Esophagus squamous epithelium (tissue), 5 donors: ENCODE data around the gene CPED1. TPM values are rescaled to one million over a fixed set of nuclear protein-coding genes. Genes with fewer than 3 reads are reported as not detected.
A peak's percentile ranks its signal among the peaks of the same experiment; 100 is the strongest.

Source experiments
- DNase-seq: peaks from one replicate; lab custom pipeline; 2025; lab: John Stamatoyannopoulos, UW
- H3K27ac ChIP-seq, 4 donors: fragments of 200-600 bp; sonication (generic); one replicate each; pipeline ENCODE4 v1.5.1; 2016 to 2019; ENCODE audit warnings: mild to moderate bottlenecking in 1 of 4
- H3K27me3 ChIP-seq, 4 donors: fragments of 200-600 bp; sonication (generic); 1 replicate in 3 of 4; 2 replicates in 1 of 4; pipeline versions ENCODE4 v1.5.1 to v1.6.0; 2017 to 2021; ENCODE audit warnings: antibody characterized with exemption in 1 of 4
- H3K36me3 ChIP-seq, 3 donors: fragments of 200-600 bp; sonication (generic); one replicate each; pipeline ENCODE4 v1.5.1; 2016 to 2019
- H3K4me1 ChIP-seq, 3 donors: fragments of 200-600 bp; sonication (generic); one replicate each; pipeline ENCODE4 v1.5.1; 2017 to 2019
- H3K4me3 ChIP-seq, 4 donors: fragments of 200-600 bp; sonication (generic); 1 replicate in 3 of 4; 2 replicates in 1 of 4; pipeline ENCODE4 v1.5.1; 2016 to 2019; ENCODE audit warnings: mild to moderate bottlenecking in 2 of 4, moderate library complexity in 1 of 4
- H3K9me3 ChIP-seq, 3 donors: fragments of 200-600 bp; sonication (generic); one replicate each; pipeline ENCODE4 v1.5.1; 2016 to 2019
- POLR2A ChIP-seq, 4 donors: fragments of 450-650 bp; IDR thresholded peaks; one replicate each; pipeline ENCODE4 v1.6.1; 2017; ENCODE audit warnings: antibody characterized with exemption in 4 of 4, mild to moderate bottlenecking in 4 of 4, moderate library complexity in 3 of 4
- WGBS, 2 donors: methylation state at CpG; one replicate each; pipeline ENCODE4 v1.1.5; 2018; 5-methylcytosine and 5-hydroxymethylcytosine counted together
- intact Hi-C: fragments of 100-400 bp; cut with DNase I; formaldehyde crosslinking; loops from one replicate; pipeline ENCODE4 v1.15.0; 2022
- total RNA-seq, 4 donors: library from RNA; depleted of rRNA; stranded (reverse); fragments of >200 nt; gene quantifications; one replicate each; pipeline ENCODE4 v1.1.0, GENCODE V29; 2016
- TF ChIP-seq, protein P1 (sequence below), 6 experiments: fragments of 450-650 bp in 4 of 6; fragments of 200-600 bp in 2 of 6; sonication (generic) in 2 of 6; IDR thresholded peaks; one replicate each; pipeline ENCODE4 v1.5.1; 2016 to 2019; ENCODE audit warnings: antibody characterized with exemption in 6 of 6, mild to moderate bottlenecking in 4 of 6, moderate library complexity in 4 of 6
- donor health status: DM: yes; HTN: yes; CAD: no.

The CPED1 gene
- total RNA-seq, 4 donors from 2014 or later = 0.61 to 6.3 (median 2.3) TPM

DNA sequence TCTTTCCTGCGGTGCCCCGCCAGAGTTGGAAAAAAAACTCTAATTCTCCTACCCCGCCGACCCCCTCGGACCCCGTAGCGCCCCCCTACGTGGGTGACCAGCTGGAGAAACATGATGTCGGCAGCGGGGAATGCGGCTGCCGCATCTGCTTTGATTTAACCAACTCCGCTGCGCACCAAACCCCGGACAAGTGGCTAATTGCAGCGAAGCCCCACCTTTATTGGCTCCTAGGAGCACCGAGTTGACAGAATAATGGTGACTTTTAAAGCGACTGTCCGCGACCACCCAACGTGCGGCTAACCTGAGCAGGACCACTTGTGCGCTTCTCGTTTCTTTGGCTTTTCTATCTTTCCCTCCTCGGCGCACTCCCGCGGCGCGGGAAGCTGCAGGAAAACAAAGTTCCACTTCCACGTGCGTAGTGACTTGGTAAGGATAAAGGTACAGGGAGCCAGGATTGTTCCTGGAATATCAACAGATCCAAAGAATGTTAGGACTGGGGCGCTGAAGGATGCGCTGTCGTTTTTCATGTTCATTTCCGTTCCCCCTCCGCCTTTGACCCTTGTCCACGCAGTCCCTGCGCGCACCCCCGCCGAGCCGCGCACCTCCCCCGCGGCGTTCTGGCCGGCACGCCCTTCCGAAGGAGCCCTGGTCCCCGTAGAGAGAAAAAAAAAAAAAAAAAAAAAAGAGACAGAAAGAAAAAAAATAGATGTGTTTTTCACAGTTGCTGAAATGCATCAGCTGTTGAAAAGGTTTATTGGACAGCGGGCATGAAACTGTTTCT is 341.7 kb downstream of the CPED1 start:
- peak overlapping the region; percentile 29 to 60 (median 42) for H3K4me3 ChIP-seq
- H3K36me3 ChIP-seq = no peaks in the 10 kb centered on the region
- DNase-seq = no peak
- intact Hi-C loops = no loop called here
- H3K27ac ChIP-seq = no peak overlapping the region
- peaks cover 17 to 23% (median 17%) of the 10 kb centered on the region in 3 donors for H3K4me1 ChIP-seq
- H3K27me3 ChIP-seq = peaks cover 0 to 74% (median 19%) of the 10 kb centered on the region in 4 donors
- H3K9me3 ChIP-seq = no peaks in the 10 kb centered on the region
- TF ChIP-seq, protein P1, sequence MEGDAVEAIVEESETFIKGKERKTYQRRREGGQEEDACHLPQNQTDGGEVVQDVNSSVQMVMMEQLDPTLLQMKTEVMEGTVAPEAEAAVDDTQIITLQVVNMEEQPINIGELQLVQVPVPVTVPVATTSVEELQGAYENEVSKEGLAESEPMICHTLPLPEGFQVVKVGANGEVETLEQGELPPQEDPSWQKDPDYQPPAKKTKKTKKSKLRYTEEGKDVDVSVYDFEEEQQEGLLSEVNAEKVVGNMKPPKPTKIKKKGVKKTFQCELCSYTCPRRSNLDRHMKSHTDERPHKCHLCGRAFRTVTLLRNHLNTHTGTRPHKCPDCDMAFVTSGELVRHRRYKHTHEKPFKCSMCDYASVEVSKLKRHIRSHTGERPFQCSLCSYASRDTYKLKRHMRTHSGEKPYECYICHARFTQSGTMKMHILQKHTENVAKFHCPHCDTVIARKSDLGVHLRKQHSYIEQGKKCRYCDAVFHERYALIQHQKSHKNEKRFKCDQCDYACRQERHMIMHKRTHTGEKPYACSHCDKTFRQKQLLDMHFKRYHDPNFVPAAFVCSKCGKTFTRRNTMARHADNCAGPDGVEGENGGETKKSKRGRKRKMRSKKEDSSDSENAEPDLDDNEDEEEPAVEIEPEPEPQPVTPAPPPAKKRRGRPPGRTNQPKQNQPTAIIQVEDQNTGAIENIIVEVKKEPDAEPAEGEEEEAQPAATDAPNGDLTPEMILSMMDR (IDR thresholded peaks at IDR 0.05) = no peak
- no peak for TF ChIP-seq POLR2A (IDR thresholded peaks at IDR 0.05)
- WGBS, 2 donors = 2 to 5% methylated on average over 27 to 30 of the region's 52 CpGs

GRCh38 chr7:121331048-121331447 is 342.5 kb downstream of the CPED1 start:
- H3K36me3 ChIP-seq = no peaks in the 10 kb centered on the region
- intact Hi-C loops = no loop called here
- no peak for DNase-seq
- H3K4me1 ChIP-seq = peaks cover 17 to 23% (median 17%) of the 10 kb centered on the region in 3 donors
- H3K9me3 ChIP-seq = no peaks in the 10 kb centered on the region
- no peak overlapping the region for H3K27ac ChIP-seq
- 75 to 84% methylated on average over 4 of the region's 4 CpGs for WGBS, 2 donors
- H3K27me3 ChIP-seq = peaks cover 0 to 80% (median 19%) of the 10 kb centered on the region in 4 donors
- TF ChIP-seq POLR2A (IDR thresholded peaks at IDR 0.05) = no peak
- TF ChIP-seq, protein P1 (IDR thresholded peaks at IDR 0.05) = no peak
- no peak overlapping the region for H3K4me3 ChIP-seq

DNA sequence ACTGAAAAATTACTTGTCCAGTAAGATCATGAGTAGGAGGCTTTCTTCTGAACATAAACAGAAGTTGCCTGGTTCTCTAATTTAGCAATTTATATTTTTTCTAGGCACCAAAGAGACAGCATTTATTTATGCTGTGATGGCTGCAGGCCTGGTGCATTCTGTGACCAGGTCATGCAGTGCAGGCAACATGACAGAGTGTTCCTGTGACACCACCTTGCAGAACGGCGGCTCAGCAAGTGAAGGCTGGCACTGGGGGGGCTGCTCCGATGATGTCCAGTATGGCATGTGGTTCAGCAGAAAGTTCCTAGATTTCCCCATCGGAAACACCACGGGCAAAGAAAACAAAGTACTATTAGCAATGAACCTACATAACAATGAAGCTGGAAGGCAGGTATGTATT is 343.1 kb downstream of the CPED1 start:
- no peak overlapping the region for H3K27ac ChIP-seq
- no peak overlapping the region for H3K4me3 ChIP-seq
- H3K27me3 ChIP-seq = peaks cover 0 to 80% (median 19%) of the 10 kb centered on the region in 4 donors
- 67 to 87% methylated on average over 5 of the region's 5 CpGs for WGBS, 2 donors
- no peak for TF ChIP-seq POLR2A (IDR thresholded peaks at IDR 0.05)
- TF ChIP-seq, protein P1 (IDR thresholded peaks at IDR 0.05) = no peak
- H3K36me3 ChIP-seq = no peaks in the 10 kb centered on the region
- intact Hi-C loops = no loop called here
- H3K9me3 ChIP-seq = no peaks in the 10 kb centered on the region
- DNase-seq = no peak
- H3K4me1 ChIP-seq = peaks cover 17 to 23% (median 17%) of the 10 kb centered on the region in 3 donors

GRCh38 chr7:121334376-121334775 is 345.9 kb downstream of the CPED1 start:
- 95 to 96% methylated on average over 4 of the region's 4 CpGs for WGBS, 2 donors
- DNase-seq = no peak
- no peak for TF ChIP-seq POLR2A (IDR thresholded peaks at IDR 0.05)
- TF ChIP-seq, protein P1 (IDR thresholded peaks at IDR 0.05) = no peak
- no peaks in the 10 kb centered on the region for H3K9me3 ChIP-seq
- H3K4me3 ChIP-seq = no peak overlapping the region
- H3K27me3 ChIP-seq = peaks cover 0 to 63% (median 10%) of the 10 kb centered on the region in 4 donors
- no peak overlapping the region for H3K27ac ChIP-seq
- intact Hi-C loops = no loop called here
- peaks cover 8 to 14% (median 12%) of the 10 kb centered on the region in 3 donors for H3K4me1 ChIP-seq
- no peaks in the 10 kb centered on the region for H3K36me3 ChIP-seq

DNA sequence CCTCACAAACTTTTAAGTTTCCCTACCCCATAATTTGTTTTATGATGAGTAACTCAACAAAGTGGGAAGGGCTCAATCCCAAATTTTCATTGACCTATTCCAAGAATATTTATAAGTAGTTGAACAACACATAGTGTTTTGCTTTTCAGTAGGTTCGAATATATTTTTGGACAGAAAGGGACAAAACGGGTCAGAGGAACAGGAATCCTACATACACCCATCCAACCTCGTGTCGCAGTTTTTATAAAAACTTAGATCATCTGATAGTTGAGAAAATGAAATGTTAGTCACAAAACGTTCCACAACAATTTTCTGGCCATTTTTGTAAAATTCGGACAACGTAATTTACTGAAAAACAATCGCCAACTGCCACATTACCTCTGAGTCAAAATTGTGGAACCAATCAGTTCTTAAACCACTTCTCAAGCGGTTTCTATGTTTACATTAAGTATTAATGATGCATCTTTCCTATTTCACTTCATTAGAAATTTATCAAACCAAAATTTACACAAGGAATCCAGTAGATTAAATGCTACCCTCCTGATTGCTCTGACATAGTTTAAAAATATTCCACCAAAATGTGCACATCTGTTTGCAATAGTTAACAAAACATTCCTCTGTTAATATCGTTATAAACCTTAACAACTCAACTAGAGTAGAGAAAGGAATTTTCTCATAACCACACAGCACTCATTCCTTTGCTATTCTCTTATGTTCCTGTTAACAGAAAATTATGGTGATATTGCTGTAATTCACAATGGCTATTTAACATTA is 346.6 kb downstream of the CPED1 start:
- DNase-seq = no peak
- intact Hi-C loops = no loop called here
- Histone ChIP-seq H3K27me3 (peaks cover 0 to 56% (median 6%) of the 10 kb centered on the region in 4 donors), H3K4me3 (no peak overlapping the region), H3K36me3 (no peaks in the 10 kb centered on the region), H3K9me3 (no peaks in the 10 kb centered on the region), H3K4me1 (peaks cover 3 to 7% (median 6%) of the 10 kb centered on the region in 3 donors), H3K27ac (no peak overlapping the region)
- 83% methylated on average over 10 of the region's 10 CpGs for WGBS, 2 donors
- TF ChIP-seq, protein P1 (IDR thresholded peaks at IDR 0.05) = no peak
- no peak for TF ChIP-seq POLR2A (IDR thresholded peaks at IDR 0.05)
